NCI-H2081 treated with DMSO at 0.1 percent for 48 hours (cell line): ENCODE data around the gene RNF6.
A peak's percentile ranks its signal among the peaks of the same experiment; 100 is the strongest.

Experiments used
- DNase-seq: peaks from one replicate; lab custom pipeline; 2025; lab: John Stamatoyannopoulos, UW

The RNF6 gene

GRCh38 chr13:26225896-26226617 is 3.9 kb upstream of the RNF6 start:
- DNase-seq: no peak

DNA sequence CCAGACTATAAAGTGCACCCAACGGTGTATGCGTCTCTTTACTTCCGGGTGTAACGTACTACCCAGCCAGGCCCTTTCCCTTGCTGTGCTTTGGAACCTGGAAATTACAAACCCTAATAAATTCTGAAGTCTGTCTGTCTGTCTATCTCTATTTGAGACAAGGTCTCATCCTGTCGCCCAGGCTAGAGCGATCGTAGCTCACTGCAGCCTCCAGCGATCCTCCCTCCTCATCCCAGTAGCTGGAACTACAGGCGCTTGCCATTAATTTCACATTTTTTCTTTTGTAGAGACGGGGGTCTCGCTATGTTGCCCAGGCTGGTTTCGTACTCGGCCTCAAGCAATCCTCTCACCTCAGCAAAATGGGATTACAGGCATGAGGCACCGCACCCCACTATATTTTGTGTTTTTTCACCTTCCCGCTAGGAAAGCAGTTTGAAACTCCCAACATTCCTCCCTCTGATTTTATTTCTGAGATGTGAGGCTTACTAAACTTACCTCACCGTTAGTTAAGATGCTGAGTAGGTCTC is 469 bp upstream of the RNF6 start:
- DNase-seq: no peak

DNA sequence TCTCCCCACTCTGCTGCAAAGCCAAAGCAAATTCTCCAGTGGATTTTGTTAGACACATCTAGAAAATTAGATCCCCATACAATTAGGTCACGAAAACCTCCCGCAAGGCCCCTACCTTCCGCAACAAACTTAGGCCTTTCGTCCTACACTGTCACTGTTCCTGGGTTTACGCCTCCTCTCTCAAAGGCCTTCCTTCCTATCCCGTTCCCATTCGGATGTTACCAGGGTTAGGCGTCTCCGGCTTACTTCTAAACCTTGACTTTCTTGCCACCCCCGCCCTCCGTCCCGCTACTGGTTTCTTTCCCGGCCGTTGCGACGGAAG is 754 bp downstream of the RNF6 start:
- no peak for DNase-seq

- DNase-seq: no peak
Observed at GRCh38 chr13:26220575-26220974, 1.5 kb downstream of the RNF6 start.

DNA sequence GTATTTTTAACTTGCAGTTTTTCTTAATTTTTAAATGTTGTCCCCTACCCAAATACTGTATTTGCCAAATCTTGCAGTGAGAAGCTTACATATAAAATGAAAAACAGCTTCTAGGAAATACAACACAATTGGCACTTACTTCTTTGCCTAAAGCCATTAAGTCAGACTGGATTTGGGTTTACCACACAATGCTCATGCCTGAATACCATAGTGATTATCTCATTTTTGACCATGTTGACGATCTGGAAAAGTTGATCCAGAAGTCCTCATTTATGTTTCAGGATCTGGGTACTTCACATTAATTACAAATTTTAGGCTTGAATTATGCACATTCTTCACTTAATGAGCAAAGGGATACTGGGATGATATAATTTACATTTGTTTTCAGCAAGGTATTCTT is 2.4 kb downstream of the RNF6 start:
- DNase-seq: no peak

- no peak for DNase-seq
Observed at GRCh38 chr13:26216042-26216441, 6.1 kb downstream of the RNF6 start.

GRCh38 chr13:26213982-26214381 is 8.1 kb downstream of the RNF6 start:
- no peak for DNase-seq

DNA sequence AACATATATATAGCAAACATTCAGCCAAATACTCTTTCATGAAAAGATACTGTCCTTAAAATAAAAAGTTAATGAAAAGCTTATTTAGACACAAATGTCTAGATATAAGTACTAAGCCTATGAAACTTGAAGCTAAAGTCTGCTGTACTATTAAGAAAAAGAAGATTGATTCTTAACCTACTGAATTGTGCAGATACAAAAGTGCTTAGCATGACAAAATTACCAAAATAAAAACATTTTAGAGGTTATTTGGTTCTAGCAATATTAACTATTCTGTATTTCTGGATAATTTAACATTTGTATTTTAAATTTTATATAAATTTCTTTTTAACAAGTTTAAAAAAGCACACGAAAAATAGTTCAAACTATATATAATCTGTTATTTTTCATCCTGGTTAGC is 8.8 kb downstream of the RNF6 start:
- DNase-seq: no peak

GRCh38 chr13:26208287-26208686 is 13.8 kb downstream of the RNF6 start:
- DNase-seq: no peak

DNA sequence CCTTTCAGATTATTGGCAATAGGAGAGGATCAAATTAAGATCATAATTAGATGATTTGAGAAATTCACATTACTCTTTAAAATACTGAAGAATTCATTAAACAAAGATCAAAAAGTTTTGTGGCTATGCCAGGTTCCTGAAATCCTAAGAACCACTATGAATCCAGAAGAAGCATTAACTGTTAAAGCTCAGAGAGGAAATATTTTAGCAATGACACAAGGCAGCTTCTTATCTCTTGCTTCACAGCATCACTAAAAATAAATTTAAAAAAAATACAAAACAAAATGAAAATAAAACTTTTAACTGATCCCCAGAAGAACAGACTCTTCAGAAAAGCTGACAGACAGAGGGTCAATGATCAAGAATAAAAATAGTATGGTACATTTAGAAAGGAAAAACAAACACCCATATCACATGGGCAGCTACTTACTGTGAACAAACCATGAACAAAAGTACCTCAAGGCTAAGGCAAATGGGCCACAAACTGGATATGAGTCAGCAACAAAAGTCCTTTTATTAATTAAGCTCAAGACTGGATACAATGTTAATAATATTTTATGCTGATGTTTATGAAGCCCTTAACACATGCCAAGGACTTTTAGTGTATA is 19.6 kb downstream of the RNF6 start:
- no peak for DNase-seq

DNA sequence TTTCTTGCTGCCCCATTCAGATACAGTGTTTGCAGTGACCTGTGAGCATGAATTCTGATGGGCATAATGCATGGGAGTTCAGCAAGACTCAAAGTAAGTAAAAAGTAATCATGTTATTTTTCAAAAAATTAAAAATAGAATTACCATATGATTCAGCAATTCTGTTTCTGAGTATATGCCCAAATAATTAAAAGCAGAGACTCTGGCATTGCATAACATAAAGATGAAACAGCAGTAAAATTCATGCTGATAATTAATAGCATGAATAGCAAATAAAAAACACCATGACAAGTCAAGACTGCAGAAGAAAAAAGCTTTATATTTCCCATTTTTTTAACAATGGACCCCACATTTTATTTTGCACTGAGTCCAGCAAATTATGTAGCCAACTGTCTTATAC is 21.3 kb downstream of the RNF6 start:
- DNase-seq: no peak

GRCh38 chr13:26198116-26198515 is 24.0 kb downstream of the RNF6 start:
- no peak for DNase-seq

DNA sequence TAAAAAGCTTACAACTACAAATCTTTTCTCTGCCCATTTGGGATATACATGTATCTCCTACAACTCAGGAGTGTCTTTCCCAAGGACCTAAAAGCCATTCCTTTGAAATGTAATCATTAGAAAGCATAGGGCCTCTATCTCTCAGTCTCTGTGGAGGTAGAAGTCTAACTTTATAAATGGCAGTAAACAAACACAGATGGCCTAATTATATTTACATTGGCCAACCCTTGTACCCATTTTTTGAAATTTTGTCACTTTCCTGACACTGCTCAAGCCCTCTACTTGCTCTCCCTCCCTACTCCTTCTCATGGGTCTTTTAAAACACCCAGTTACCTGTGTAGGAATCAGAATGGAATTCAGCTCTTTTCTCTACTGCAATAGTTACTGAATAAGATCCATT is 24.8 kb downstream of the RNF6 start:
- no peak for DNase-seq

GRCh38 chr13:26186995-26187394 is 35.1 kb downstream of the RNF6 start:
- DNase-seq: no peak

- peak; percentile 45 for DNase-seq
Observed at GRCh38 chr13:26186118-26186870, 35.8 kb downstream of the RNF6 start.

DNA sequence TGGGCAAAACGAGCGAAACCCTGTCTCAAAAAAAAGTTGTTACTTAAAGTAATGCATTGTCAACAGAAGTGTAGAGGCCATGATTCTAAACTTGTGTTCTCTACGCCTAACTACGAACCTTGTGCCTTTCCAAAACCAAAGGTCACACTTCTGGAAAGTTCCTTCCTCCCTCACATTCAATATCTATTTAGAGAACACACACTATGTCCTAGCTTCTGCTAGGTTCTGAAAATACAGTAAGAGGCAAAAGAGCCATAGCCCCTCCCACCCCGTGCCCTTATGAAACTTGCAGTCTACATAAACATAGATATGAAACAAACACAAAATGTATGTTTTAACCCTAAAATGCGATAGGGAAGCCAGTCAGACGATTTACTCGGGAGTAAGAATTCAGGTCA is 36.4 kb downstream of the RNF6 start:
- no peak for DNase-seq

DNA sequence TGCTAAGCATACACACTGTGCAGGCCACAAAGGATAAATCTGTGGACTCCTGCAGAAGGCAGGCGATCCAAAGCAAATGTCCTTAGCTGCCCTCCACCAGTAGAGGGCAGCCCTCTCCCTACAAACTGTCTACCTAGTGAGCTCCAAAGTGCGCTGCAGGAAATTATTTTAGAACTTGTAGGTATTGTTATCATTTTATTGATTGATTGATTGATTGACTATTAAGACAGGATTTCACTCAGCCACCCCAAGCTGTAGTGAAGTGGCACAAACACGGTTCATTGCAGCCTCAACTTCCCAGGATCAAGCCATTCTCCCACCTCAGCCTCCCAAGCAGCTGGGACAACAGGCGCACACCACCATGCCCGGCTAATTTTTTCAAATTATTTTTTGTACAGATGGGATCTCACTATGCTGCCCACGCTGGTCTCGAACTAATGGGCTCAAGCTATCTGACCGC is 37.3 kb downstream of the RNF6 start:
- DNase-seq: peak; percentile 18

- no peak for DNase-seq
Observed at GRCh38 chr13:26183416-26183815, 38.7 kb downstream of the RNF6 start.

GRCh38 chr13:26179344-26179743 is 42.8 kb downstream of the RNF6 start:
- no peak for DNase-seq

DNA sequence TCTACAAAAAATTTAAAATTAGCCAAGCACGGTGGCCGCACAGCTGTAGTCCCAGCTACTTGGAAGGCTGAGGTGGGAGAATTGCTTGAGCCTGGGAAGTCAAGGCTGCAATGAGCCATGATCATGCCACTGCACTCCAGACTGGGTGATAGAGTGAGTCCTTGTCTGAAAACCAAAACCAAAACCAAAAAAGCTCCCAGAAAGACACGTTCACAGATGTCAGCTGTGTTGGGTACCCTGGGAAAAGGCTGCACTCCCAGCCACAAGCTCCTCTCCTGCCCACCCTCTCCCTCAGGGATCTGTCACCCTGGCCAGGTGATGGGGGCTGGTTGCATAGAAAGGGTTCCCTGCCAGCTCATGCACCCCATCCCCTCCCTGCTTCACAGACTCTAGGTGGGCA is 53.3 kb downstream of the RNF6 start:
- DNase-seq: no peak

- DNase-seq: no peak
Observed at GRCh38 chr13:26168237-26168814, 53.8 kb downstream of the RNF6 start.

DNA sequence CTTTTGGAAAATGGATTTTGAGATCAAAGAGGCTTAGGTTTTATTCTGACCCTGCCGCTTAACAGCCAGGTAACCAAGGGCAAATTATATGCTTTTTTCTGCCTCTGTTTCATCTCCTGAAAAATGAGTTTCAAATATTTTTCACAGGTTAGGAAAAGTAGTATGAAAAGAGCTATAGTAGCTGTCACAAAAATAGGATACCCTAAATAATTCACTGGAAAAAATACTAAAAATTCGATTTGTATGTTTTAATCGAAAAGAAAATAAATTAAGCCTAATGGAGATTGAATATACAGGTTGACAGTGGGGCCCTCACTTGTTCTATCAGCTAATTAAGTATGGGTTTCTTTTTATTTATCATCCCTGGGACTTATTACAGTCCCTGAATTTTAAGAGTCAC is 58.3 kb downstream of the RNF6 start:
- no peak for DNase-seq
